Gastroesophageal sphincter (tissue), 3 donors: ENCODE measurements around the gene CISD3.

Experiments
- CTCF ChIP-seq, 4 experiments: fragments of 200-600 bp in 2 of 4; fragments of 450-650 bp in 2 of 4; sonication (generic) in 1 of 4; IDR thresholded peaks; one replicate each; pipeline ENCODE4 v1.5.1; 2017 to 2019; ENCODE audit warnings: antibody characterized with exemption in 4 of 4, mild to moderate bottlenecking in 2 of 4, moderate library complexity in 2 of 4
- POLR2A ChIP-seq, 2 donors: fragments of 450-650 bp; IDR thresholded peaks; one replicate each; pipeline ENCODE4 v1.6.1; 2017; ENCODE audit warnings: antibody characterized with exemption in 2 of 2, mild to moderate bottlenecking in 2 of 2, moderate library complexity in 1 of 2

GRCh38 chr17:38742411-38743308 is 12.5 kb downstream of the CISD3 start:
- TF ChIP-seq POLR2A (IDR thresholded peaks at IDR 0.05) (no peak), CTCF (IDR thresholded peaks at IDR 0.05) (no peak)
